ENCODE measurements around the gene TRA2A. TPM values are rescaled to one million over a fixed set of nuclear protein-coding genes. Genes with fewer than 3 reads are reported as not detected.
A peak's percentile ranks its signal among the peaks of the same experiment; 100 is the strongest.

The TRA2A gene
- total and polyA plus RNA-seq, 2 of the 13 experiments (the other 11 are each of a cell fraction or from before 2014, with no cell fraction given) = 39.1 to 41.6 TPM

DNA sequence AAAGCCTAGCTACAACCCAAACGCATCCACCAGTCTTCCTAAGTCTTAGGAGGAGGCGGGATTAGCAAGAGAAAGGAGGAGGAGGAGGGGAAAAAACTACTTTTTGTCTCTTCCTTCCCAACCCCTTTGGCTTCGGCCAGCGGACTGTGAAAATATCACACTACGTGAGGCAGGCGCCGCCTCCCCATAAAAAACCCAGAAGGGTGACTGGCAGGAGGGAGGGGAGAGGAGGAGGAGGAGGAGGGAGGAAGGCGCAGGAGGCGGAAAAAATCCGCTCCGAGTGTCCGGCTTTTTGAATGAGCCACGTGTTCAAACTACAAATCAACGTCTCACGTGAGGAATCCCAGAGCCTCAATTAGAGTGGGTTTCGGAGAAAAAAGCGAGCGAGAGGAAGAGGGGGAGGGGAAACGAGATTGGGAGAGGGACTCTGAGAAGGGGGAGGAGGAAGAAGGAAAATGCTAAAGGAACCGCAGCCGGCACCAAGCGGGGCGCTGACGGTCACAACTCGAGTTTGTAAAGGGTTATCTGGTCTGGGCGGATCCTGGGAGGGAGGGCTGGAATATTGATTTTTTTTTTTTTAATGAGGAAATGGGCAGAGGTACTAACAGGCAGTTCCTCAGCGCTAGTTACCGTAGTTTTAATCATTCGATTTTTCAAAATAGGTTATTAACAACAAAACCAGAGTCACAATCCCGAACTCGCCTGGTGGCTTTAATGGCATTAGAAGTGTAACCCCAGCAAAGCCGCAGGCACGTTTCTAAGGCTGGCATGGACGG, 61.3 kb downstream of the TRA2A start, which contains the start of gene IGF2BP3 (continued):
- TF ChIP-seq, protein P1, sequence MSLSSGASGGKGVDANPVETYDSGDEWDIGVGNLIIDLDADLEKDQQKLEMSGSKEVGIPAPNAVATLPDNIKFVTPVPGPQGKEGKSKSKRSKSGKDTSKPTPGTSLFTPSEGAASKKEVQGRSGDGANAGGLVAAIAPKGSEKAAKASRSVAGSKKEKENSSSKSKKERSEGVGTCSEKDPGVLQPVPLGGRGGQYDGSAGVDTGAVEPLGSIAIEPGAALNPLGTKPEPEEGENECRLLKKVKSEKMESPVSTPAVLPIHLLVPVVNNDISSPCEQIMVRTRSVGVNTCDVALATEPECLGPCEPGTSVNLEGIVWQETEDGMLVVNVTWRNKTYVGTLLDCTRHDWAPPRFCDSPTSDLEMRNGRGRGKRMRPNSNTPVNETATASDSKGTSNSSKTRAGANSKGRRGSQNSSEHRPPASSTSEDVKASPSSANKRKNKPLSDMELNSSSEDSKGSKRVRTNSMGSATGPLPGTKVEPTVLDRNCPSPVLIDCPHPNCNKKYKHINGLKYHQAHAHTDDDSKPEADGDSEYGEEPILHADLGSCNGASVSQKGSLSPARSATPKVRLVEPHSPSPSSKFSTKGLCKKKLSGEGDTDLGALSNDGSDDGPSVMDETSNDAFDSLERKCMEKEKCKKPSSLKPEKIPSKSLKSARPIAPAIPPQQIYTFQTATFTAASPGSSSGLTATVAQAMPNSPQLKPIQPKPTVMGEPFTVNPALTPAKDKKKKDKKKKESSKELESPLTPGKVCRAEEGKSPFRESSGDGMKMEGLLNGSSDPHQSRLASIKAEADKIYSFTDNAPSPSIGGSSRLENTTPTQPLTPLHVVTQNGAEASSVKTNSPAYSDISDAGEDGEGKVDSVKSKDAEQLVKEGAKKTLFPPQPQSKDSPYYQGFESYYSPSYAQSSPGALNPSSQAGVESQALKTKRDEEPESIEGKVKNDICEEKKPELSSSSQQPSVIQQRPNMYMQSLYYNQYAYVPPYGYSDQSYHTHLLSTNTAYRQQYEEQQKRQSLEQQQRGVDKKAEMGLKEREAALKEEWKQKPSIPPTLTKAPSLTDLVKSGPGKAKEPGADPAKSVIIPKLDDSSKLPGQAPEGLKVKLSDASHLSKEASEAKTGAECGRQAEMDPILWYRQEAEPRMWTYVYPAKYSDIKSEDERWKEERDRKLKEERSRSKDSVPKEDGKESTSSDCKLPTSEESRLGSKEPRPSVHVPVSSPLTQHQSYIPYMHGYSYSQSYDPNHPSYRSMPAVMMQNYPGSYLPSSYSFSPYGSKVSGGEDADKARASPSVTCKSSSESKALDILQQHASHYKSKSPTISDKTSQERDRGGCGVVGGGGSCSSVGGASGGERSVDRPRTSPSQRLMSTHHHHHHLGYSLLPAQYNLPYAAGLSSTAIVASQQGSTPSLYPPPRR (CRISPR knock-in tag; IDR thresholded peaks at IDR 0.05; ENCODE audit: borderline replicate concordance) = peak; percentile 46; the same call in 1 of the 2 replicates
- TF ChIP-seq, protein P2, sequence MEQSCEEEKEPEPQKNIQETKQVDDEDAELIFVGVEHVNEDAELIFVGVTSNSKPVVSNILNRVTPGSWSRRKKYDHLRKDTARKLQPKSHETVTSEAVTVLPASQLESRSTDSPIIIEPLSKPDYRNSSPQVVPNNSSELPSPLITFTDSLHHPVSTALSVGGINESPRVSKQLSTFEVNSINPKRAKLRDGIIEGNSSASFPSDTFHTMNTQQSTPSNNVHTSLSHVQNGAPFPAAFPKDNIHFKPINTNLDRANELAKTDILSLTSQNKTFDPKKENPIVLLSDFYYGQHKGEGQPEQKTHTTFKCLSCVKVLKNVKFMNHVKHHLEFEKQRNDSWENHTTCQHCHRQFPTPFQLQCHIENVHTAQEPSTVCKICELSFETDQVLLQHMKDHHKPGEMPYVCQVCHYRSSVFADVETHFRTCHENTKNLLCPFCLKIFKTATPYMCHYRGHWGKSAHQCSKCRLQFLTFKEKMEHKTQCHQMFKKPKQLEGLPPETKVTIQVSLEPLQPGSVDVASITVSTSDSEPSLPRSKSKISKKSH (CRISPR knock-in tag; IDR thresholded peaks at IDR 0.05; ENCODE audit: borderline replicate concordance) = no peak
- TF ChIP-seq, protein P3, sequence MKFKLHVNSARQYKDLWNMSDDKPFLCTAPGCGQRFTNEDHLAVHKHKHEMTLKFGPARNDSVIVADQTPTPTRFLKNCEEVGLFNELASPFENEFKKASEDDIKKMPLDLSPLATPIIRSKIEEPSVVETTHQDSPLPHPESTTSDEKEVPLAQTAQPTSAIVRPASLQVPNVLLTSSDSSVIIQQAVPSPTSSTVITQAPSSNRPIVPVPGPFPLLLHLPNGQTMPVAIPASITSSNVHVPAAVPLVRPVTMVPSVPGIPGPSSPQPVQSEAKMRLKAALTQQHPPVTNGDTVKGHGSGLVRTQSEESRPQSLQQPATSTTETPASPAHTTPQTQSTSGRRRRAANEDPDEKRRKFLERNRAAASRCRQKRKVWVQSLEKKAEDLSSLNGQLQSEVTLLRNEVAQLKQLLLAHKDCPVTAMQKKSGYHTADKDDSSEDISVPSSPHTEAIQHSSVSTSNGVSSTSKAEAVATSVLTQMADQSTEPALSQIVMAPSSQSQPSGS (CRISPR knock-in tag; IDR thresholded peaks at IDR 0.05) = no peak
- TF ChIP-seq ZNF263 (CRISPR knock-in tag; IDR thresholded peaks at IDR 0.05) (peak; percentile 95), CCDC6 (CRISPR knock-in tag; IDR thresholded peaks at IDR 0.05) (peak; percentile 11; the same call in 1 of the 2 replicates), TEAD2 (CRISPR knock-in tag; IDR thresholded peaks at IDR 0.05) (no peak), MYC (CRISPR knock-in tag; IDR thresholded peaks at IDR 0.05; ENCODE audit: borderline replicate concordance) (peak; percentile 26; the same call in 1 of the 2 replicates), CHCHD3 (CRISPR knock-in tag; IDR thresholded peaks at IDR 0.05) (no peak), ZNF331 (CRISPR knock-in tag; IDR thresholded peaks at IDR 0.05) (peak; percentile 55; the same call in 1 of the 2 replicates), ZNF746 (CRISPR knock-in tag; IDR thresholded peaks at IDR 0.05) (peak; percentile 83), YEATS2 (CRISPR knock-in tag; IDR thresholded peaks at IDR 0.05; ENCODE audit: borderline replicate concordance) (0 out of 2 replicates have a peak, but pooled peaks have one; percentile 26), CHD2 (IDR thresholded peaks at IDR 0.05; ENCODE audit: low read depth, low read length) (0 out of 2 replicates have a peak, but pooled peaks have one; percentile 26), ARNTL (CRISPR knock-in tag; IDR thresholded peaks at IDR 0.05) (peak; percentile 53), ZNF24 (IDR thresholded peaks at IDR 0.05) (no peak), RAD51 (IDR thresholded peaks at IDR 0.05; ENCODE audit: borderline replicate concordance) (peak; percentile 22; the same call in 1 of the 2 replicates), ZNF792 (CRISPR knock-in tag; IDR thresholded peaks at IDR 0.05) (peak; percentile 38; the same call in 1 of the 2 replicates), ZNF510 (CRISPR knock-in tag; IDR thresholded peaks at IDR 0.05; ENCODE audit: low read depth) (peak; percentile 80; the same call in 1 of the 2 replicates)
- TF ChIP-seq, protein P4, sequence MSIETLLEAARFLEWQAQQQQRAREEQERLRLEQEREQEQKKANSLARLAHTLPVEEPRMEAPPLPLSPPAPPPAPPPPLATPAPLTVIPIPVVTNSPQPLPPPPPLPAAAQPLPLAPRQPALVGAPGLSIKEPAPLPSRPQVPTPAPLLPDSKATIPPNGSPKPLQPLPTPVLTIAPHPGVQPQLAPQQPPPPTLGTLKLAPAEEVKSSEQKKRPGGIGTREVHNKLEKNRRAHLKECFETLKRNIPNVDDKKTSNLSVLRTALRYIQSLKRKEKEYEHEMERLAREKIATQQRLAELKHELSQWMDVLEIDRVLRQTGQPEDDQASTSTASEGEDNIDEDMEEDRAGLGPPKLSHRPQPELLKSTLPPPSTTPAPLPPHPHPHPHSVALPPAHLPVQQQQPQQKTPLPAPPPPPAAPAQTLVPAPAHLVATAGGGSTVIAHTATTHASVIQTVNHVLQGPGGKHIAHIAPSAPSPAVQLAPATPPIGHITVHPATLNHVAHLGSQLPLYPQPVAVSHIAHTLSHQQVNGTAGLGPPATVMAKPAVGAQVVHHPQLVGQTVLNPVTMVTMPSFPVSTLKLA (IDR thresholded peaks at IDR 0.05) = peak; percentile 83
- TF ChIP-seq, protein P5, sequence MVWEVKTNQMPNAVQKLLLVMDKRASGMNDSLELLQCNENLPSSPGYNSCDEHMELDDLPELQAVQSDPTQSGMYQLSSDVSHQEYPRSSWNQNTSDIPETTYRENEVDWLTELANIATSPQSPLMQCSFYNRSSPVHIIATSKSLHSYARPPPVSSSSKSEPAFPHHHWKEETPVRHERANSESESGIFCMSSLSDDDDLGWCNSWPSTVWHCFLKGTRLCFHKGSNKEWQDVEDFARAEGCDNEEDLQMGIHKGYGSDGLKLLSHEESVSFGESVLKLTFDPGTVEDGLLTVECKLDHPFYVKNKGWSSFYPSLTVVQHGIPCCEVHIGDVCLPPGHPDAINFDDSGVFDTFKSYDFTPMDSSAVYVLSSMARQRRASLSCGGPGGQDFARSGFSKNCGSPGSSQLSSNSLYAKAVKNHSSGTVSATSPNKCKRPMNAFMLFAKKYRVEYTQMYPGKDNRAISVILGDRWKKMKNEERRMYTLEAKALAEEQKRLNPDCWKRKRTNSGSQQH (CRISPR knock-in tag; IDR thresholded peaks at IDR 0.05; ENCODE audit: low read depth) = peak; percentile 67; the same call in 1 of the 2 replicates

Data from HepG2 (cell line).